OCI-LY1 (cell line): ENCODE results near the gene ANTXR1.

Experiments
- H2AFZ ChIP-seq: fragments of 200-600 bp; sonication (generic), shearing (Covaris generic); 2 replicates; pipeline ENCODE4 v1.6.0; 2014; ENCODE audit warnings: antibody characterized with exemption, mild to moderate bottlenecking, low read length
- H3F3A ChIP-seq: fragments of 200-600 bp; sonication (generic), shearing (Covaris generic); 2 replicates; pipeline ENCODE4 v1.6.0; 2014; ENCODE audit warnings: mild to moderate bottlenecking, antibody characterized with exemption, low read length, moderate library complexity; ENCODE audit not compliant: insufficient read depth
- H3K27ac ChIP-seq: fragments of 200-600 bp; sonication (generic); 2 replicates; pipeline ENCODE4 v1.5.1; 2014; ENCODE audit warnings: low read length, mixed run types, mild to moderate bottlenecking, low read depth; ENCODE audit not compliant: poor library complexity, severe bottlenecking
- H3K27me3 ChIP-seq: fragments of 200-600 bp; sonication (generic); 2 replicates; pipeline ENCODE4 v1.6.0; 2014; ENCODE audit warnings: antibody characterized with exemption, mild to moderate bottlenecking, low read length, moderate library complexity; ENCODE audit not compliant: insufficient read depth
- H3K36me3 ChIP-seq: fragments of 200-600 bp; sonication (generic); 2 replicates; pipeline ENCODE4 v1.6.1; 2014; ENCODE audit warnings: mild to moderate bottlenecking, antibody characterized with exemption, low read length, moderate library complexity, mixed read lengths; ENCODE audit not compliant: insufficient read depth
- H3K4me1 ChIP-seq: fragments of 200-600 bp; sonication (generic); 2 replicates; pipeline ENCODE4 v1.5.1; 2014; ENCODE audit warnings: mild to moderate bottlenecking, low read length, moderate library complexity; ENCODE audit not compliant: insufficient read depth, severe bottlenecking
- H3K4me2 ChIP-seq: fragments of 200-600 bp; sonication (generic), shearing (Covaris generic); 2 replicates; pipeline ENCODE4 v1.6.1; 2014; ENCODE audit warnings: low read length
- H3K4me3 ChIP-seq: fragments of 200-600 bp; sonication (generic); 2 replicates; pipeline ENCODE4 v1.5.1; 2014; ENCODE audit warnings: low read length, low read depth, mild to moderate bottlenecking, mixed read lengths; ENCODE audit not compliant: poor library complexity, severe bottlenecking
- H3K79me2 ChIP-seq: fragments of 200-600 bp; shearing (Covaris generic); 2 replicates; pipeline ENCODE4 v1.6.1; 2016; ENCODE audit warnings: mixed run types, low read length, mixed read lengths; ENCODE audit not compliant: insufficient read depth
- H3K9ac ChIP-seq: fragments of 200-600 bp; sonication (generic), shearing (Covaris generic); 2 replicates; pipeline ENCODE4 v1.6.1; 2014; ENCODE audit warnings: mild to moderate bottlenecking, low read length, mixed read lengths
- H3K9me2 ChIP-seq: fragments of 200-600 bp; sonication (generic), shearing (Covaris generic); 2 replicates; pipeline ENCODE4 v1.6.1; 2014; ENCODE audit warnings: low read depth, mild to moderate bottlenecking, low read length, mixed read lengths
- H3K9me3 ChIP-seq: fragments of 200-600 bp; shearing (Covaris generic); 2 replicates; pipeline ENCODE4 v1.6.1; 2014; ENCODE audit warnings: low read length, mixed read lengths
- H4K20me1 ChIP-seq: fragments of 200-600 bp; sonication (generic), shearing (Covaris generic); 2 replicates; pipeline ENCODE4 v1.6.0; 2016; ENCODE audit warnings: mild to moderate bottlenecking, low read length; ENCODE audit not compliant: insufficient read depth
- EZH2 ChIP-seq: fragments of 200-600 bp; sonication (generic), shearing (Covaris generic); IDR thresholded peaks from 2 replicates; pipeline ENCODE4 v1.8.0; 2017; ENCODE audit warnings: borderline replicate concordance, mixed run types, mild to moderate bottlenecking, antibody characterized with exemption, low read length, moderate library complexity, mixed read lengths
- TF ChIP-seq, protein P1 (sequence below): fragments of 200-600 bp; sonication (generic), shearing (Covaris generic); IDR thresholded peaks from 2 replicates; pipeline ENCODE4 v1.5.1; 2017; ENCODE audit warnings: mild to moderate bottlenecking, antibody characterized with exemption, low read length, moderate library complexity, mixed read lengths

Gene ANTXR1

DNA sequence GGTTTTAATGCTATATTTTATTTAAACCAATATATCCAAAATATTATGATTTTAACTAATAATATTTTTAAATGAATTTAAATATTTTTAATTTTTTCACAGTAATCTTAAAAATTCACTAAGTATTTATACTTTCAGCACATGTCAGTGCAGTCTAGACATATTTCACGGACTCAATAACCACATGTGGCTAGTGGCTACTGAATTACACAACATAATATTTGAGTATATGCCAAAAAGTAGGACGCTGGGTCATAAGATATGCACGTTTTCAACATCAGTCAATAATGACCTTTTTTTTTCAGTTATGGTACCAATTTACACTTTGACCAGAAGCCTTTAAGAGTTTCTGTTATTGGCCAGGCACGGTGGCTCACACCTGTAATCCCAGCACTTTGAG lies 256.4 kb downstream of the ANTXR1 start:
- Histone ChIP-seq H2AFZ (no peak overlapping the region), H3K9me3 (no peaks in the 10 kb centered on the region), H3K4me1 (no peaks in the 10 kb centered on the region), H3K79me2 (no peaks in the 10 kb centered on the region), H4K20me1 (no peaks in the 10 kb centered on the region), H3K9me2 (no peaks in the 10 kb centered on the region), H3K27ac (no peak overlapping the region), H3K4me3 (no peak overlapping the region), H3K9ac (no peak overlapping the region), H3K36me3 (no peaks in the 10 kb centered on the region), H3K27me3 (no peaks in the 10 kb centered on the region), H3F3A (no peaks in the 10 kb centered on the region), H3K4me2 (no peak overlapping the region)
- TF ChIP-seq EZH2, result no peak
- TF ChIP-seq, protein P1, sequence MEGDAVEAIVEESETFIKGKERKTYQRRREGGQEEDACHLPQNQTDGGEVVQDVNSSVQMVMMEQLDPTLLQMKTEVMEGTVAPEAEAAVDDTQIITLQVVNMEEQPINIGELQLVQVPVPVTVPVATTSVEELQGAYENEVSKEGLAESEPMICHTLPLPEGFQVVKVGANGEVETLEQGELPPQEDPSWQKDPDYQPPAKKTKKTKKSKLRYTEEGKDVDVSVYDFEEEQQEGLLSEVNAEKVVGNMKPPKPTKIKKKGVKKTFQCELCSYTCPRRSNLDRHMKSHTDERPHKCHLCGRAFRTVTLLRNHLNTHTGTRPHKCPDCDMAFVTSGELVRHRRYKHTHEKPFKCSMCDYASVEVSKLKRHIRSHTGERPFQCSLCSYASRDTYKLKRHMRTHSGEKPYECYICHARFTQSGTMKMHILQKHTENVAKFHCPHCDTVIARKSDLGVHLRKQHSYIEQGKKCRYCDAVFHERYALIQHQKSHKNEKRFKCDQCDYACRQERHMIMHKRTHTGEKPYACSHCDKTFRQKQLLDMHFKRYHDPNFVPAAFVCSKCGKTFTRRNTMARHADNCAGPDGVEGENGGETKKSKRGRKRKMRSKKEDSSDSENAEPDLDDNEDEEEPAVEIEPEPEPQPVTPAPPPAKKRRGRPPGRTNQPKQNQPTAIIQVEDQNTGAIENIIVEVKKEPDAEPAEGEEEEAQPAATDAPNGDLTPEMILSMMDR, result no peak

GRCh38 chr2:69271831-69272257 lies 258.9 kb downstream of the ANTXR1 start:
- Histone ChIP-seq H3K4me1 (no peaks in the 10 kb centered on the region), H3K4me3 (no peak overlapping the region), H3F3A (no peaks in the 10 kb centered on the region), H3K27ac (no peak overlapping the region), H3K9me3 (no peaks in the 10 kb centered on the region), H3K27me3 (no peaks in the 10 kb centered on the region), H4K20me1 (no peaks in the 10 kb centered on the region), H3K36me3 (no peaks in the 10 kb centered on the region), H2AFZ (no peak overlapping the region), H3K9ac (no peak overlapping the region), H3K79me2 (no peaks in the 10 kb centered on the region), H3K4me2 (no peak overlapping the region), H3K9me2 (no peaks in the 10 kb centered on the region)
- no peak for TF ChIP-seq EZH2

DNA sequence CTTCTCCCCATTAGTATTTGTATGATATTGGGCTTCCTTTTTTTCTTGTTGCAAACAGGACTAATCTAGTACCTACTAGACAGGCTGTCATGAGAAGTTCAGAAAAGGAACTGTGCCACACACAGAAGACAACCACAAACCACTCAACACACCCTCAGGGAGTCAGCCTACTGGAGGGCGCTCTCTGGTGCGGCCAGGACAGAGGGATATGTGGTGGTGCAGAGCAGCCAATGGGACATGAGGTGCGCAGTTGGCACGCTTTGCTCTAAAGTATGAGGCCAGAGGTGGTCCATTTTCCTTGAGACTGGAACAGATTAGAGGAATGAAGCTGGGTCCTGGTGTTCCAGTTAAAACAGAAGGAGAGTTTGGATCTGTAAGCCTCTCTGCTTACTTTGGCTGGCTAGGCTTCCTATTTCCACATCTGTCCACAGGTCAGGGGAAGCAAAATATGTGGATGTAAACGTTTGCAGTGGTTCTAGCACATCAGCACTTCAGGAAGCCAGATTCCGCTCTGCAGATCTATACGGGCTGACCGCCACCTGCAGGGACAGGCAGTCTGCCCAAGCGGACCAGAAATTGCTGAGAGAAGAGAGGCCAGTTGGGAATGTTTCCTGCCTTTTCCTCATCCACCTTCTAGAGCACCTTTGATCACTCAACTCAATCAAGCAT lies 260.0 kb downstream of the ANTXR1 start:
- H3K27me3 ChIP-seq, result no peaks in the 10 kb centered on the region
- H3K9ac ChIP-seq, result no peak overlapping the region
- no peaks in the 10 kb centered on the region for H3K9me2 ChIP-seq
- no peaks in the 10 kb centered on the region for H3K4me1 ChIP-seq
- no peaks in the 10 kb centered on the region for H3K36me3 ChIP-seq
- no peak overlapping the region for H3K4me2 ChIP-seq
- no peak overlapping the region for H3K27ac ChIP-seq
- no peaks in the 10 kb centered on the region for H3F3A ChIP-seq
- TF ChIP-seq EZH2, result no peak
- TF ChIP-seq, protein P1, result no peak
- no peak overlapping the region for H2AFZ ChIP-seq
- no peak overlapping the region for H3K4me3 ChIP-seq
- H4K20me1 ChIP-seq, result no peaks in the 10 kb centered on the region
- H3K79me2 ChIP-seq, result no peaks in the 10 kb centered on the region
- no peaks in the 10 kb centered on the region for H3K9me3 ChIP-seq

- no peaks in the 10 kb centered on the region for H3K9me3 ChIP-seq
- no peak for TF ChIP-seq EZH2
- TF ChIP-seq, protein P1, result no peak
- no peak overlapping the region for H3K27ac ChIP-seq
- no peaks in the 10 kb centered on the region for H3K4me1 ChIP-seq
- no peaks in the 10 kb centered on the region for H3K9me2 ChIP-seq
- H4K20me1 ChIP-seq, result no peaks in the 10 kb centered on the region
- H2AFZ ChIP-seq, result no peak overlapping the region
- no peaks in the 10 kb centered on the region for H3K79me2 ChIP-seq
- no peaks in the 10 kb centered on the region for H3F3A ChIP-seq
- no peaks in the 10 kb centered on the region for H3K27me3 ChIP-seq
- H3K36me3 ChIP-seq, result no peaks in the 10 kb centered on the region
- no peak overlapping the region for H3K4me3 ChIP-seq
- no peak overlapping the region for H3K9ac ChIP-seq
- no peak overlapping the region for H3K4me2 ChIP-seq
Observed at GRCh38 chr2:69275490-69275889, 262.5 kb downstream of the ANTXR1 start.
